ENCODE measurements around the gene PCNX2.

Gene PCNX2

DNA sequence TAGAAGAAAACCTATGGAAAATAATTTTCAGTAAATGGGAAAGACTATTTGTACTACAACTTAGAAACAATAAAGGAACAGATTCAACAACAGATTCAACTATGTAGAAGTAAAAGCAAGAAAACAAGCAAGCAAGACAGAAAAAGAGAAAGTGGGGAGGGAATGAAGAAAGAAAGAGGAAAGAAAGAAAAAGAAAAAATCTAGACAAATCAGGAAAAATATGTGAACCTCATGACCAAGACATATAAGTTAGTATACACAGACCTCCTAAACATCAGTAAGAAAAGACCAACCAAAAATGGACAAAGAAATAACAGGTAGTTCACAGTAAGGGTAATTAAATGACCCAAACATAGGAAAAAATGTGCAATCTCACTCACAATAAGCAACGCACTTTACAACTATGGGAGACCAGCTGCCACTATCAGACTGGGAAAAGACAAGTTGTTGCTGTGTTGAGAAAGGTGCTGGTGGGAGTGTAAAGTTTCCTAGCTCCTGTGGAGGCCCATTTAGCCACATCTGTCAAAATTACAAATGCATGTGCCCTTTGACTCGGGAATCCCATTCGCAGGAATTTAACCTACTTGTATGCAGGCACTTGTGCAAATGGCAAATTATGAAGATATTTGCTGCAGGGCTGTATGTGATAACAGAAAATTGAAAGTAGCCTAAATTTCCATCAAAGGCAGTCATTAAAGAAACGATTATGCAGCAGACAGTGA is 18.1 kb upstream of the PCNX2 start:
- no peak for DNase-seq

DNA sequence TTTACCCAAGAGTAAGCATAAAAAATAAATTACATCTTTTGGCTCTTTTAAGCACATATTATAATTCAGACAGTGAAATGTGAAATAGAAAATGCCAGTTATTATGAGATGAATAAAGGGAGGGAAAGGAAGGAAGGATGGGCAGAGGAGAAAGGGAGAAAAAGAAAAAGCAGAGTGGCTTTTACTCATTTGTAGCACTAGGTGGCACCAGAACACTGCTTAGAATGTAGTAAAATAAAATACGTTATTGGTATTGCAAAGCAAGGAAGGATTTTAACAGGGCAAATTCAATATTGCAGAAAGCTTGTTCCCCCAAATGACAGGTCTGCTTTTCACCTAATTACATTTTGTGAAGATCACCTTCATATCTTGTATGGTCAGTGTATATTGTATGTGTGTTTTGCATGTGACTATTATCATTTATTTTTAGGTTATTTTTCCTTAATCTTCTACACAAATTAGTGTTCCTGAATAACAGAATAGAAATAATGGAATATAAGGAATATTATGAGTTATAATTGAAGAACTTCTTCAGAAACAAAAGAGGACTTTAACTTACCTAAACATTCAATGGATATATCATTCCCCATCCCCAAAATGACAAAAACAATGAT is 9.1 kb upstream of the PCNX2 start:
- peak; percentile 60 for DNase-seq

DNA sequence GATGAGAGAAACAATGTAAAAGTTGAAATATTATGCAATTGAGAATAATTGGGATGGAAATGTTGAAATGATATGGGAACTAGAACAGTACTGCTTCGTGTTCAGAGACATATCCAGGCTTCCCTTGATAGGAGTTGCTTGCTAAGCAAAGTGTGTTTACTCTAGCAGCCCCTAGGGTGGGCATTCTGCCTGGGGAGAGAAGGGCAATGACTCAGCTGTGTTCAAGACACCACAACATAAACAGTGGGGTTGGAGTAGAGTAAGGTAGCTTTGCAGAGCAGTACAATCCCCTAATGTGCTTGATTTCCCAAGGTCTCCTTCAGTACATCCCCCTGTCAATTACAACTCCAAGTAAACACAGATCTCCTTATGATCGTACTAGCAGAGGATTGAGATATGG is 4.8 kb upstream of the PCNX2 start:
- no peak for DNase-seq

DNA sequence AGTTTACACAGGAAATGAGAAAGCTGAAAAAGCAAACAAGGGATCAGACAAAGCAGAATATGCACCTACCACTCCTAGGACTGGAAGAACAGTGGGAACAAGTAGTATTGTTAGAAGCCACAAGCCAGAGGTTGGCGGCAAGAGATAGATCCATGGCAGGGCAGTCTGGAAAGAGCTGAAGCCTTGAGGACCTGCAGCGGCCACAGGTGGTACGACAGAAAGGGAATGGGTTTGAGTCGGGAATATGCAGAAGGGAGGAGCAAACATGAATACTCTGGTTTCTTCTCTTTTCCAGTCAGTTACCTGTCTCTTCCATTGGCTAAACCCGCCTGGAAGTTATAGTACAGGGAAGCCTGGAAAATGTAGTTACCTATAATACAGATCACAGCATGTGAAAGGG is 3.9 kb upstream of the PCNX2 start:
- no peak for DNase-seq

DNA sequence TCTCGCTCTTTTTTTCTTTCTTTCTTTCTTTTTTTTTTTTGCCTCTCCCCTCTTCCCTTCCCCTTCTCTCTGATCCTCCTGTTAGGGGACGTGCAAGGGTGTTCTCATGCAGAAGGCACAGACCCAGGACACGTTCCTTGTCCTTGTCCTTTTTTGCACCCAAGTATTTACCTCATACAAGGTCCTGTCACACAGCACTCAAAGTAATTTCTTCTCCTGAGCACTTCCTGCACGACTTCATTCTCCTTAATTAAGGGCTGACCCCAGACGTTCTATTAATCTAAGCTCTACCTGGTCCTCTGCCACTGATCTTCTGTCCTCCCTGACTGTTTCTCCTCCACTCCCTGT is 424 bp upstream of the PCNX2 start:
- DNase-seq, result peak; percentile 15

DNA sequence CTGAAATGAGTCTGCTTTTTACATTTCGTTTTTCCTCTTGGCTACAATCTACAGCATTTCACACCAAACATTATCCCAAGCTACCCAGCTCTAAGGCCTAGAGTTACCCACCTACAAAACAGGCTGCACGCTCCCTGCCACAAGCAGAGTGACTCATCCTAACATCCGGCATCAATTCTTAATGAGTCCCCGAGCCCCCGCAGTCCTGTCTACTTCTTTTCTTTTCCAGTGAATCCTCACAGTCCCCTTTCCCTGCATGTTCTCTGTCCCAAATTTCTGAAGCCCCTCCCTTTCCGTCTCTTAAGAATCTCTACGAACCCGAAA is 650 bp downstream of the PCNX2 start:
- peak; percentile 52 for DNase-seq

DNA sequence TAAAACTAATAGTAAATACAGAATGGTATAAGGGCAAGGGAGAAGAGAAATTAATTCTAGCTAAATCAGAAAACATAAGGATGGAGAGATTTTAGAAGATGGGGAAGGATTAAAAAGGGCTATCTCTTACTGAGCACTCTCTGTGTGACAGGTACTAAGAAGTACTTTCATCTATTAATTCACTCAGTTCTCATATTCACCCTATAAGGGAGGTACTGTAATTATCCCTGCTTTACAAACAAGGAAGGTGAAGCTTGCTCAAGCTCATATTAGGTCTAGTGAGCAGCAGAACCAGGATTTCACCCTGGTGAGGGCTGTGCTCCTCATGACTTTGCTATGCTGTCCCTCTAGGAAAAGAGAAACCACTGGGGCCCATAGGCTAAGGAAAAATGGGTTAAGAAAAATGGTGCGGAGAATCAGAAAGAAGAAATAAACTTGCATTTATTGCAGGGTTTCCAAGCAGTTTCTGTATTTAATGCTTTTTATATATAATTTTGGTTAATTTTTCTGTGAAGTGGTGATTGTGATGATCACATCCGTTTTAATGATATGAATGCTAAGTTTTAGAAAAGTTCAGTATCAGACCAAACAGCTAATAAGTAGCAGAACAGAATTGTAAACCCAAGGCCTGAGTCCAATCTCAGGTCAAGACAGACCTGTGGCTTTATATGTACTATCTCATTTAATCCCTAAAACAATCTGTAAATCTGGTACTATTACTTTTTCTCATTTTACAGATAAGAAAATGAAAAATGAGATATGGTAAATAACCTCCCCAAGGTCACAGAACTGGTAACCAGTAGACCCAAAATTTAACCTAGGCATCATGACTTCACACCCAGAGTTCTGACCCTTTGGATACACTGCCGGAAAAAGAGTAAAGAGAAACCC is 1.7 kb downstream of the PCNX2 start:
- DNase-seq, result no peak

DNA sequence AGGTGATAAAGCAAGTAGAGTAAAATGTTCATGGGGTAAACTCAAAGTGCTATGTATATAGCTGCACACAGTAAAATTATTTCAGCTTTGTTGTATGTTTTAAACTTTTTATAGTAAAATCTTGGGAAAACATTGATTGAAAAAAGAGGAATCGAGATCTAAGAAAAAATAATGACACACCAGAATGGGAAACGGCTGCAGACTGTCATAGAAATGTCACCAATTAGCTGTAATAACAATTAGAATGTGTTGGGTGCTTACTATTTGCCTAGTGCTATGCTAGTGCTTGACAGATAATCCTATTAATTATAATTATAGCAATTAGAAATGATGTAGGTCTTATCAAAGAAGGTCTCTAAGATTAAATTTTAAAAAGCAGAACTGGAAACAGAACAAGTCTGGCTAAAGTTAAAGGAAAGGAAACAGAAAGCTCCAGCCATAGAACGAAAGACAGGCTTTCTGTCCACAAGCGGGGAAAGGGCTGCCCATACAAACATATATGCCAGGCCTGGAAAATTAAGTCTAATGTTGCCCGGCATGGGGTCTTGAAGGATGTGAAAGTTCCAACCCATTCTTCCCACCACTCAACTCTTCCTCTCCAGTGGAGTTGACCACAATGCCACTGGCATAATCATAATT is 5.0 kb downstream of the PCNX2 start:
- no peak for DNase-seq

DNA sequence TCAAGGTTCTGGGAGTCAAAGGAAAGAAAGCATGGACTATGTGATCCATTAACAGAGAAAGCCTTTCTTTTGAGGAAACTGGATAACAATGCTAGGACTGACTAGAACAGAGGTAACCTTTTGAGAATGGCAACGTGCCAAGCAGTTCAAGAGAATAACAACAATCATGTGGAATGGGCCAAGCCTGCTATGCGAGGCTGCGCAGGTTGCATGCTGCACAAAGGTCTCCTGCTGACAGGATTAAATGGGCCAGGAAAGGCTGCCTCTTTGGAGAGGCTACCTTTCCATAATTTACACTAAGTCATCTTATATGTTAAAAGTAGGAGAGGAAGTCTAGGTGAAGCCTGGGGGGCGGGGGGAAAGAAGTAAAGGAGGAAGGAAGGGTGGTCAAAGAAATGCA is 5.8 kb downstream of the PCNX2 start:
- peak; percentile 46 for DNase-seq

DNA sequence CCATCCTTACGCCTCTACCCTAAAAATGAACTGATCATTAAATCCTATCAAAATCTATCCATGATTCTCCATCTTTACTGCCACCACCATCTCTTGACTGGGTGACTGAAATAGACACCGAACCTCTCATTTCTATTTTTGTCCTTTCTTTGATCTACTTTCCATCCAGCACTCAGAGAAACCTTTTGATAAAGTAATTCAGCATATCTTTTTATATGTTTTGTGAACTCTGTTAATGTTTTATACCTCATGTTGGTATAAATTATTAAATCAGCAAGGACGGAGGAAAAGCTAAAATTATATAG is 13.0 kb downstream of the PCNX2 start:
- DNase-seq, result no peak

DNA sequence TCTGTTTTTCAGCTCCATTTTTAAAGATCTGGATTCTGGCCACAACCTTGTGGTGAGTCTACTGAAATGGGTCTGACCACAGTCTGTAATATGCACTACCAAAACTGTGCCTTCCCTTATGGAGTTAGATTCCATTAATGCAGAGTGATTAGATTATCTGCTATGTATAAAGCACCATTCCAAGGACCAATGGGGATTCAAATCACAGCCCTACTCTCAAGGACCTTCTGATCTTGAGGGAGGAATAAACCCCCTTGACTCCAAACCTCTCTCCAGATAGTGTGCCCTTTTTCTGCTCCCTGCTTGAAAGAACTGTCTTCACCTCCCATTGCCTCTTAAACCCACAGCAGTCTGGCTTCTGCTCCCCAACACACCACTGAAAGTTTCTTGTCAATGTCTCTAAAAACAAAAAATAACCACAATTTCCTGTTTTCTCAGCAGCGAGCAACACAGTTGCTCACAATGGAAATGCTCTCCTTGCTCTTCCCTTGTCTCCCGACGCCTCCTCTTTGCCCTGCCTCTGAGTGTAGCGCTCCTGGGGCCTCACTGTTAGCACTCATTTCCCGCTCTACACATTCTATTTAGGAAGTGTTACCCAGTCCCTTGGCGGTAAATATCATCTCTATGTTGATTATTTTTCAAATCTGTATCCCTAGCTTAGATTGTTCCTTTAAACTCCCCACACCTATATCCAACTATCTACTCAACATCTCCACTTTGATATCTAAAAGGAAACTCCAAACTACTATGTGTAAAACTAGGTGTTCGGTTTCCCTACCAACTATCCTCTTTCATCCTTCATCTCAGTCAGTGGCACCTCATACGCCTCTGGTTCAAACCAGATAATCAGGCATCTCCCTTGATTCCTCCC is 13.6 kb downstream of the PCNX2 start:
- DNase-seq, result no peak

DNA sequence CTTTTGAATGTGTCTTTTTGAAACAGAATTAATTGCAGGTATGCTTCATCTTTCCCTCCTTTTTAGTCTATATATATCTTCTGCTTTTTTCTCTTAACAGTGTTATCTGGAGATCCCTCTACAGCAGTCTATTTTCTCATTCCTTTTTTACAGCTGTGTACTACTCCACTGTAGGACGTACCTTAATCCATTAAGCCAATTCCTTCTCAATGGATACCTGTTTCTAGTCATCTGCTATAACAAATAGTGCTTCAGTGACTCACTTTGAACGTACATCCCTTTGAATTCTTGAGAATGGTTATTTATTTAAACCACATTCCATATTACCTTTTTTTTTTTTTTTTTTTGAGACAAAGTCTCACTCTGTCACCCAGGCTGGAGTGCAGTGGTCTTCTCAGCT is 15.6 kb downstream of the PCNX2 start:
- DNase-seq, result no peak

DNA sequence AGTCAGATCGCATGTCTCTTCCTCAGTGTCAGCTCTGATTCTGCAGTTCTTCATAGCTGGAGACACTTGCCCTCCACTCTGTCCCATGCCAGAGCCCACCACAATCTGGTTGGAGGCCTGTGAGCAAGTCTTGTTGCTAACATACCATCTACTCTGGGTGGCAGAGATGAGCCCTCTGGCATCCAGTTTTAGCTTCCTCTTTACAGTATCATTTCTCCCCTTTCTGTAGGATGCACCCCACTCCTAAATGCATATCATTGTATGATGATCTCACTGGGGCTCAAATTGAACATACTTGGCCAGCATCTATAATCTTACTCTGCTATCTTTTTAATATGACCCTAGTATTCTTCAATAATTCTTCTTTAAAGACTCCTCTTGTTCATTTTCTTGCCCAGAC is 16.9 kb downstream of the PCNX2 start:
- no peak for DNase-seq

DNA sequence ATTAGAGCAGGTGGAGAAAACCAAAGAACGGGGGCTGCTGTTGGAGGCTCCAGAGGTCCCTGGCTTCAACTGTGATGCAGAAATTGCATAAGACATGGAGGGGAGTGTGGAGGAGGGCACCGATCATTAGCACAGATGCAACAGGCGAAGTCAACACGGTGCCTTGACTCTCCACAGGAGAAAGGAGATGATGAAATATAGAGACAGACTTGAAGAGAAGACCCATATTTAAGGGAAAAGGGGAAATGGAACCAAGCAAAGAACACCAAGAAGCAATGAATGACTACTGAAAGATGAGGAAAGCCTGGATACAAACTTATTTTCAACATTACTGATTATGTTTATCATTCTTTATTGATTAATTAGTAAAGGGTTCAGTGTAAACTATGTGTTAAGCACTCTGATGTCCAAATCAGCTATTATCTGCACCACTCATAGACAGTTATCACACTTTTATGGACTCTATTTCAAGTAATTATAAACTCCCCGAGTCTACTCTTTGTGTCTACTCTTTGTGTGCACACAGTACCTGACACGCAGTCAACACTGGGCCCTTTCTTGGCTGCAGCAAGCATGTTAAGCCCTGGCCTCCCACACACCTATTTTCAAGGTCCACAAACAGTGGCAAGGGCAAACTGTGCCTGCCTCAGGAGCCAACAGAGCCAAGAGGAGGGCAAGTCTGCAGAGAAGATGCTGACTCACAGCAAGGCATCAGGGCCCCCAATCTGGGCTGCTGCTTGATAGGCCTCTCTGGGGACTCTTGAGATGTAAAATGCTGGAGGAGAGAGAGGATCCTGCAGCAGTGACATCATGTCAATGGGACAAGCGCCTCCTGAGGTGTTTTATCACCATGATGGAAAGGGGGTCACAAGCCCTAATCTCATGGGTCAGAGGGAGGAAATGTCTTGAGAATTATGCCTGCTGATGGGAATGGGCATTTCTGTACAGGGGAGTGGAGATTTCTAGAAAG is 17.6 kb downstream of the PCNX2 start:
- no peak for DNase-seq

DNA sequence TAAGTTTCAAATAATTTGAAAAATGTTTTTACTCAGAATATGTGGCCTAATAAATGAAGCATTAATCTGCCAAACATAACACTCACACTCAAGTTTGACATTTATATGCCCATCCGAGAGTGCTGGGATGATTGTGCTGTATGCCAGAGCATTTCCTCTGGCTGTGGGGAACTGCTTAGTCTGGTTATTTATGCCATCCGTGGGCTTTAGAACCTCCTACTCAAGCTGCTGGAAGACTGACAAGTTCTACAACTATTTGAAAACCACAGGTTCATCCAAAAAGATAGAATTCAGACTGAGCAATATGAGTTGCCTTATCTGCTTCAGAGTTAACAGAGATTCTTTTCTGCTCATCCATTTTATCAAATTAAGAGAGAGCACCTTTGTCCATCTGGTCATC is 25.9 kb downstream of the PCNX2 start:
- no peak for DNase-seq

DNA sequence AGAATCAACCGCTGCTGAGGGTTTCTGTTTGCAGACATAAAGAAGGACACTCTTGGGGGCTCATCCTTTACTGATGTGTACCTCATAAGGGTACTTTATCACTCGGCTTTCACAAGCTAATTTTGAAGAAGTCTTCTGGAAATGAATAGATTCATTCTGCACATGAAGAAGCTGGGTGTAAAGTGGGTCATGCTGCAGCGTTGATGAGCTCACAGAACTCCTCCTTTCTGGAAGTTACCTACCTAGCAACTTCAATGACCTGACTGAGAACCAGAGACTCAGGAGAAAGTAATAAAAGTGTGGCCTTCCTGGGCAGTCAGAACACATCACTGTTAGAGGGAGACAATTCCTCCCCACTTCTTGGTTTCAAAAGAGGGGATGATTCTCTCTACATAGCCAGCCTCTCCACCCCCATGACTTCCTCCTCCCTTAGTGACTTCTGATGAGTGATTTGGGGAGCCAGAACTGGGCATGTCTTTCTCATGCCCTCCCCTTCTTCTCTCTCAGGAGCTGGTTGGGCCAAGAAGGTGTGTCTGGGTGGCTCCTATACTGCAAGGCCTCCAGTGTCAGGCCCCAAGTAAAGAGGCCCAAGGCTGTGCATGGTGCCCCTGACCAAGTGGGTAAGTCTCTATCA is 27.0 kb downstream of the PCNX2 start:
- DNase-seq, result no peak

DNA sequence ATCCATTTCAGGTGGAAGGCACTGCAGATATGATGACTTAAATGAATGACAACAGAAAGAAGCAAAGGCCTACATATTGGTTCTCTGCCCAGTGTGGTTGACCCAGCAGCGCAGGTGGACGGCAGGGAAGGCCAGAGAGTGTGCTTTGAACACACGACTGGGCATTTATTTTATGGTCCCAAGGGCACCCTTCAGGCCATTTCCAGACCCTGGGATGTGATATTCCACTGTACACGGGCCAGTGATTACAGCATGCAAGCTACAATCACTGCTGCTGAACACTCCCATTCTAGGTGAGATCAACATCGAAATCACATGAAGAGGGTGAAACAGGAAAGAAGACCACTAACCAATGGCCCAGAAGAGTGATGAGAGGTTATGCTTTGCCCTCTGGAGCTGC is 33.8 kb downstream of the PCNX2 start:
- no peak for DNase-seq

DNA sequence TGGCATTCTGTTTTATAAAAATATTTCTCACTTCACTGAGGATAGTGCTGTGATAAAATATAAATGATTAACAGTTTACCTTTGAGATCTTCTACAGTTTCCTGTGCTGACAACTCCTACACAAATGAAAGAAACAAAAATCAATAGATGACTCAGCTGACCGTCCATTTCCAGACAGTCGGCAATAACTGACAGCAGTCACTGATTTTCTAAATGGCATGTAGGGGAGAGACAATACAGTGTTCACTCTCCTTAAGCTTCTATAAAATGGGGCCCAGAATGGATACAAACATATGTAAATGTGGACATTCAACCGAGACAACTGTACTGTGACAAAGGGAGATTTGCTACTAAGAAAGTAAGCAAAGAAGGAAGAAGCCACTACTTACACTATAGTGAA is 34.3 kb downstream of the PCNX2 start:
- DNase-seq, result no peak

DNA sequence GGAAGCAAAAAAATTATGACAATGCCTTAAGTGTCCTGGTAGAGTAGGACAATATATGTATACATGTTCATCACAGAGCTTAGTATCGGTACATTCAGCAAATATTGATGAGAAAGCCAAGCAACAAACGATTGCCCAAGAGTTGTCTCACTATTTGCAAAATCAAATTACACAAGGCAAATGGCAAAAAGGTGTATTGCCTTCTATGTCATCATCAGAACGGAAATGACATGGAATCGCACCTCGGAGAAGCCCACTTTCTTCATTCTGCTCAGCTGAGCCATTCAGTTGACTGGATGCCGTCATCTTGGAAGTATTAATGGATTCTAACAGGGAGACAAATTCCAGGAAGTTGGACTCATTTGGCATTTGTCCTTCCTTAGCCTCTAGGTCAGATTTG is 37.7 kb downstream of the PCNX2 start:
- DNase-seq, result no peak

DNA sequence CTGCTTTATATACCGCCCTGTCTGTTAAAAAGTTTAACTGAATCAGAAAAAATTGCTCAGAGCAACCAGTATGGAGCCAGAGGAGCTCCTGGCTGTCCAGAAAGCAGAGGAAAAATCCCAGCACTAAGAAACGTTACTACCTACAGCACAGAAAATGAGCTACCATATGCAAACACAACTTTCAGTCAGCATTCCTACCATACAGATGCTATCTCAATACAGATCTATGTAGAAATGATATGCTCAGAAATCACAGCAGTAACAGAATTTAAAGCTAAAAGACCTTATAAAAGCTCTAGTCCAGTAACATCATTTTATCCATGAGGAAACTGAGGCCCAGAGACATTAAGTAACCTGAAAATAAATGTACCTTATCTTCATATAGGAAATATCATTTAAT is 38.7 kb downstream of the PCNX2 start:
- no peak for DNase-seq

DNA sequence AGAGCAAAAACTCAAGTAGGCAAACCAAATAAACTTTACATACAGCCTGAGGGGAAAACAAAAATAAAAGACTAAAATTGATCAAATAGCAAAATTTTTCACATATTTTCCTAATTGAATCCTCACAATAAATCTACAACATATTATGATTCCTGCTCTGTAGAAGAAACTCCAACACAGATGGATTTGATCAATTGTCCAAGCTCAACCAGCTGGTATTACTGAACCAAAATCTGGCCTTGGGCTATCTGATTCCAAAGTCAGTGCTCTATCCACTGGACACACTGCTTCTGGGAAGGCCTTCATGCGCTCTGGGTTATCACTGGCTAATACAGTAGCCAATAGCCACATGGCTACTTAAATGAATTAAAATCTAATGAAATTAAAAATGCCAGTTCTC is 39.3 kb downstream of the PCNX2 start:
- DNase-seq, result no peak

Data from DMS79 treated with DMSO at 0.1 percent for 48 hours (cell line).